HG02610 (cell line): ENCODE results near the gene SREBF1.
"Not testable (repeated sequence)": the region's sequence is repeated elsewhere in the genome, so short reads cannot be mapped to it uniquely, and the experiment has no call there.

Source experiments
- ATAC-seq: cut with Tn5 transposase; IDR thresholded peaks from one replicate; pipeline ENCODE4 v1.9.1; 2021; ENCODE audit warnings: mild to moderate bottlenecking, moderate library complexity; ENCODE audit not compliant: unreplicated experiment

The SREBF1 gene

GRCh38 chr17:17813725-17814095, 23.1 kb downstream of the SREBF1 start:
- ATAC-seq, result no peak

- ATAC-seq, result no peak
These were observed 23.6 kb downstream of the SREBF1 start for GRCh38 chr17:17813055-17813724.

- ATAC-seq, result no peak
These were observed 24.4 kb downstream of the SREBF1 start for GRCh38 chr17:17812211-17813054.

- ATAC-seq, result no peak
These were observed 25.2 kb downstream of the SREBF1 start for GRCh38 chr17:17811381-17812210.

- no peak for ATAC-seq
These were observed 25.9 kb downstream of the SREBF1 start for GRCh38 chr17:17810895-17811248.

GRCh38 chr17:17810084-17810894, 26.5 kb downstream of the SREBF1 start:
- no peak for ATAC-seq

GRCh38 chr17:17809531-17810083, 27.2 kb downstream of the SREBF1 start:
- no peak for ATAC-seq

- no peak for ATAC-seq
These were observed 27.9 kb downstream of the SREBF1 start for GRCh38 chr17:17808706-17809432.

- not testable (repeated sequence) for ATAC-seq
These were observed 28.6 kb downstream of the SREBF1 start for GRCh38 chr17:17808200-17808599.

- no peak for ATAC-seq
These were observed 29.3 kb downstream of the SREBF1 start for GRCh38 chr17:17807440-17807839.

- no peak for ATAC-seq
These were observed 30.0 kb downstream of the SREBF1 start for GRCh38 chr17:17806611-17807274.

GRCh38 chr17:17806035-17806434, 30.8 kb downstream of the SREBF1 start:
- ATAC-seq, result no peak

- ATAC-seq, result no peak
These were observed 31.2 kb downstream of the SREBF1 start for GRCh38 chr17:17805575-17805974.

- no peak for ATAC-seq
These were observed 32.8 kb downstream of the SREBF1 start for GRCh38 chr17:17804007-17804406.

GRCh38 chr17:17801800-17802481, 34.8 kb downstream of the SREBF1 start:
- no peak for ATAC-seq

GRCh38 chr17:17800504-17801021, 36.2 kb downstream of the SREBF1 start:
- ATAC-seq, result no peak

GRCh38 chr17:17798573-17799255, 38.1 kb downstream of the SREBF1 start:
- no peak for ATAC-seq
